GM21717 (cell line): Measurements from ENCODE around the gene TTLL10.

Source experiments
- ATAC-seq: cut with Tn5 transposase; IDR thresholded peaks from one replicate; pipeline ENCODE4 v1.9.1; 2021; ENCODE audit warnings: mild to moderate bottlenecking, moderate library complexity; ENCODE audit not compliant: unreplicated experiment

Gene TTLL10

GRCh38 chr1:1218524-1219200, 45.0 kb downstream of the TTLL10 start:
- no peak for ATAC-seq

- no peak for ATAC-seq
Observed at GRCh38 chr1:1219341-1219740, 45.7 kb downstream of the TTLL10 start.

- ATAC-seq, result no peak
Observed at GRCh38 chr1:1220197-1220596, 46.5 kb downstream of the TTLL10 start.

GRCh38 chr1:1221887-1222574, 48.4 kb downstream of the TTLL10 start:
- ATAC-seq, result no peak

- no peak for ATAC-seq
Observed at GRCh38 chr1:1222575-1223225, 49.0 kb downstream of the TTLL10 start.

- ATAC-seq, result no peak
Observed at GRCh38 chr1:1223321-1223720, 49.6 kb downstream of the TTLL10 start.

- no peak for ATAC-seq
Observed at GRCh38 chr1:1223891-1224290, 50.2 kb downstream of the TTLL10 start.

- ATAC-seq, result no peak
Observed at GRCh38 chr1:1225238-1225845, 51.7 kb downstream of the TTLL10 start.

- ATAC-seq, result no peak
Observed at GRCh38 chr1:1225913-1226312, 52.2 kb downstream of the TTLL10 start.

GRCh38 chr1:1226566-1227362, 53.1 kb downstream of the TTLL10 start:
- ATAC-seq, result no peak

GRCh38 chr1:1227386-1227785, 53.7 kb downstream of the TTLL10 start:
- no peak for ATAC-seq

- no peak for ATAC-seq
Observed at GRCh38 chr1:1228187-1228586, 54.5 kb downstream of the TTLL10 start.

- no peak for ATAC-seq
Observed at GRCh38 chr1:1228596-1229321, 55.1 kb downstream of the TTLL10 start.

- ATAC-seq, result no peak
Observed at GRCh38 chr1:1229770-1230169, 56.1 kb downstream of the TTLL10 start.

GRCh38 chr1:1230656-1231399, 57.1 kb downstream of the TTLL10 start:
- ATAC-seq, result no peak

- peak; percentile 73 for ATAC-seq
Observed at GRCh38 chr1:1231400-1232207, 57.9 kb downstream of the TTLL10 start, which contains the start of gene SDF4. SDF4 (minus strand) TSS chr1:1232001; CDS start chr1:1228772, 3,229 bp downstream.

GRCh38 chr1:1232208-1232795, 58.6 kb downstream of the TTLL10 start, which contains the start of gene B3GALT6:
B3GALT6 (plus strand) TSS chr1:1232237; CDS start chr1:1232279, 42 bp downstream.
- peak; percentile 5 for ATAC-seq
